Gastrocnemius medialis (tissue), 4 donors: ENCODE data around the gene SPAG6. TPM values are rescaled to one million over a fixed set of nuclear protein-coding genes. Genes with fewer than 3 reads are reported as not detected.

Experiments used
- ATAC-seq, 2 donors: fragments of 150-250 bp; one replicate each; pipeline ENCODE4 v1.9.1; 2016
- DNase-seq, 2 donors: peaks; one replicate each; pipeline ENCODE4 v3.0.0-alpha.2; 2019
- H3K27ac ChIP-seq, 4 donors: fragments of 200-600 bp; sonication (generic); 1 replicate in 1 of 4; 2 replicates in 3 of 4; pipeline ENCODE4 v1.5.1; 2016 to 2018; ENCODE audit warnings: mild to moderate bottlenecking in 2 of 4, moderate library complexity in 1 of 4
- H3K27me3 ChIP-seq, 3 donors: fragments of 200-600 bp; sonication (generic) in 2 of 3; 1 replicate in 1 of 3; 2 replicates in 2 of 3; pipeline versions ENCODE4 v1.5.1 to v1.6.0; 2016 to 2019; ENCODE audit warnings: mild to moderate bottlenecking in 1 of 3, moderate library complexity in 1 of 3
- H3K36me3 ChIP-seq, 2 donors: fragments of 200-600 bp; sonication (generic) in 1 of 2; one replicate each; pipeline ENCODE4 v1.5.1; 2017 to 2018
- H3K4me1 ChIP-seq, 2 donors: fragments of 200-600 bp; sonication (generic) in 1 of 2; one replicate each; pipeline ENCODE4 v1.5.1; 2016 to 2017; ENCODE audit warnings: mild to moderate bottlenecking in 2 of 2
- H3K4me3 ChIP-seq, 4 donors: fragments of 200-600 bp; sonication (generic) in 3 of 4; 1 replicate in 1 of 4; 2 replicates in 3 of 4; pipeline ENCODE4 v1.5.1; 2016 to 2019; ENCODE audit warnings: mild to moderate bottlenecking in 2 of 4
- H3K9me3 ChIP-seq, 3 donors: fragments of 200-600 bp; sonication (generic) in 2 of 3; 1 replicate in 1 of 3; 2 replicates in 2 of 3; pipeline ENCODE4 v1.5.1; 2016 to 2019
- CTCF ChIP-seq, 5 experiments: fragments of 450-650 bp in 3 of 5; fragments of 200-600 bp in 2 of 5; sonication (generic) in 2 of 5; IDR thresholded peaks in 4 of 5; conservative IDR thresholded peaks in 1 of 5; 1 replicate in 4 of 5; 2 replicates in 1 of 5; pipeline ENCODE4 v1.5.1; 2016 to 2019; ENCODE audit warnings: antibody characterized with exemption in 5 of 5, mild to moderate bottlenecking in 3 of 5, moderate library complexity in 3 of 5
- POLR2A ChIP-seq, 2 donors: fragments of 450-650 bp; IDR thresholded peaks; one replicate each; pipeline ENCODE4 v1.6.1; 2017; ENCODE audit warnings: antibody characterized with exemption in 2 of 2, mild to moderate bottlenecking in 2 of 2, moderate library complexity in 2 of 2
- in situ Hi-C, 4 donors: fragments of 200-750 bp; cut with MboI; loops; one replicate each; pipeline versions ENCODE4 v1.15.0 to v1.8.0; 2017; ENCODE audit warnings: low sequenced_read_pairs in 4 of 4
- intact Hi-C: fragments of 100-400 bp; cut with DNase I; formaldehyde crosslinking; loops from one replicate; pipeline ENCODE4 v1.15.1; 2023; ENCODE audit warnings: low total_unique reads
- total RNA-seq, 4 donors: library from RNA; depleted of rRNA; stranded (reverse); fragments of >200 nt; gene quantifications; one replicate each; pipeline versions ENCODE4 v1.1.0 to v1.2.3, GENCODE V29; 2016

The SPAG6 gene
- total RNA-seq, 4 donors from 2014 or later = 0.12 TPM; not detected in 3

GRCh38 chr10:22438711-22439110, 93.4 kb downstream of the SPAG6 start:
- in situ Hi-C loops = loop anchor here in 2 of 4 donors (10.0 to 25.0 kb wide), 2 partner anchors 201 to 434 kb away; partner anchors contain the start of gene DNAJC1 (in 1 of the 2)

GRCh38 chr10:22442063-22442462, 96.8 kb downstream of the SPAG6 start:
- intact Hi-C loops (no loop called here), in situ Hi-C loops (loop anchor here in 1 of 4 donors (25.0 kb wide), 1 partner anchor 205 kb away; no protein-coding TSS in a partner anchor)
- DNase-seq = no peak
- Histone ChIP-seq H3K27me3 (no peaks in the 10 kb centered on the region), H3K36me3 (no peaks in the 10 kb centered on the region), H3K9me3 (no peaks in the 10 kb centered on the region), H3K4me1 (peaks cover 12 to 15% of the 10 kb centered on the region in 2 donors), H3K4me3 (no peak overlapping the region), H3K27ac (no peak overlapping the region)
- ATAC-seq = no peak
- TF ChIP-seq POLR2A (IDR thresholded peaks at IDR 0.05) (no peak), CTCF (IDR thresholded peaks at IDR 0.05 in 4 of 5, conservative IDR thresholded peaks at IDR 0.05 in 1 of 5) (no peak)

More at GRCh38 chr10:22438711-22439110, 93.4 kb downstream of the SPAG6 start:
- no peaks in the 10 kb centered on the region for H3K36me3 ChIP-seq
- intact Hi-C loops = loop anchor here (5.0 to 10.0 kb wide), 5 partner anchors 114 to 944 kb away; partner anchors contain the start of genes BMI1 and DNAJC1
- TF ChIP-seq CTCF (IDR thresholded peaks at IDR 0.05 in 4 of 5, conservative IDR thresholded peaks at IDR 0.05 in 1 of 5) (no peak), POLR2A (IDR thresholded peaks at IDR 0.05) (no peak)
- ATAC-seq (no peak), DNase-seq (no peak)
- H3K27me3 ChIP-seq = no peaks in the 10 kb centered on the region
- H3K27ac ChIP-seq = peak overlapping the region; percentile 86 to 95 (median 86)
- peak overlapping the region; percentile 70 to 95 (median 78) for H3K4me3 ChIP-seq
- no peaks in the 10 kb centered on the region for H3K9me3 ChIP-seq
- H3K4me1 ChIP-seq = peaks cover 12 to 19% of the 10 kb centered on the region in 2 donors

GRCh38 chr10:22442468-22442867, 97.2 kb downstream of the SPAG6 start:
- no peaks in the 10 kb centered on the region for H3K27me3 ChIP-seq
- no peak for ATAC-seq
- in situ Hi-C loops = loop anchor here in 1 of 4 donors (25.0 kb wide), 1 partner anchor 205 kb away; no protein-coding TSS in a partner anchor
- no peak for TF ChIP-seq POLR2A (IDR thresholded peaks at IDR 0.05)
- TF ChIP-seq CTCF (IDR thresholded peaks at IDR 0.05 in 4 of 5, conservative IDR thresholded peaks at IDR 0.05 in 1 of 5) = no peak
- intact Hi-C loops = no loop called here
- no peaks in the 10 kb centered on the region for H3K9me3 ChIP-seq
- H3K27ac ChIP-seq = no peak overlapping the region
- DNase-seq = no peak
- peaks cover 12 to 15% of the 10 kb centered on the region in 2 donors for H3K4me1 ChIP-seq
- H3K36me3 ChIP-seq = no peaks in the 10 kb centered on the region
- no peak overlapping the region for H3K4me3 ChIP-seq

- in situ Hi-C loops (loop anchor here in 1 of 4 donors (25.0 kb wide), 1 partner anchor 206 kb away; no protein-coding TSS in a partner anchor), intact Hi-C loops (no loop called here)
- TF ChIP-seq CTCF (IDR thresholded peaks at IDR 0.05 in 4 of 5, conservative IDR thresholded peaks at IDR 0.05 in 1 of 5) = no peak
- TF ChIP-seq POLR2A (IDR thresholded peaks at IDR 0.05) = no peak
- no peak for ATAC-seq
- H3K27ac ChIP-seq = no peak overlapping the region
- DNase-seq = no peak
- H3K27me3 ChIP-seq = no peaks in the 10 kb centered on the region
- H3K4me1 ChIP-seq = peaks cover 6 to 7% of the 10 kb centered on the region in 2 donors
- H3K36me3 ChIP-seq = no peaks in the 10 kb centered on the region
- no peaks in the 10 kb centered on the region for H3K9me3 ChIP-seq
- H3K4me3 ChIP-seq = no peak overlapping the region
These were observed 98.0 kb downstream of the SPAG6 start for GRCh38 chr10:22443175-22443901.
